IMR-90 (cell line): ENCODE measurements around the gene PIK3CA. TPM values are rescaled to one million over a fixed set of nuclear protein-coding genes. Genes with fewer than 3 reads are reported as not detected.

ENCODE experiments used
- ATAC-seq: fragments of 200-7000 bp; cut with Tn5 transposase; 2 replicates; pipeline ENCODE4 v1.9.1; 2020; ENCODE audit warnings: low read depth, mild to moderate bottlenecking, moderate library complexity
- BruUV-seq: library from RNA; stranded (reverse); fragments of 400-500 nt; replicated peaks from 2 replicates; lab custom pipeline; 2021; lab: Mats Ljungman, UMichigan
- CTCF ChIA-PET: fragments of 300-600 bp; formaldehyde crosslinking; extraction: SDS; loops from one replicate; lab custom pipeline; 2021; ENCODE audit warnings: antibody characterized with exemption; lab: Yijun Ruan, JAX
- POLR2A ChIA-PET: fragments of 300-600 bp; sonication (Branson Sonifier 250); formaldehyde crosslinking; loops from one replicate; lab custom pipeline; 2022; ENCODE audit warnings: antibody characterized with exemption; ENCODE audit not compliant: unreplicated experiment; lab: Charles Lee
- DNase-seq: peaks from one replicate; pipeline ENCODE4 v3.0.0; 2013
- H2AFZ ChIP-seq: replicated peaks from 2 replicates; pipeline ENCODE3; 2013; ENCODE audit warnings: low read length, mild to moderate bottlenecking; ENCODE audit not compliant: poor library complexity
- H2AK5ac ChIP-seq: 2 replicates; pipeline ENCODE4 v1.6.1; 2013; ENCODE audit warnings: low read depth, low read length, inconsistent platforms
- H2AK9ac ChIP-seq: replicated peaks from 2 replicates; pipeline ENCODE3; 2013; ENCODE audit warnings: mild to moderate bottlenecking, low read depth, low read length, moderate library complexity; ENCODE audit not compliant: poor library complexity
- H2BK120ac ChIP-seq: 2 replicates; pipeline ENCODE4 v1.6.1; 2013; ENCODE audit warnings: low read depth, low read length, inconsistent platforms
- H2BK15ac ChIP-seq: 3 replicates; pipeline ENCODE4 v1.6.1; 2013; ENCODE audit warnings: low read depth, low read length, inconsistent platforms
- H2BK20ac ChIP-seq: 2 replicates; pipeline ENCODE4 v1.6.1; 2013; ENCODE audit warnings: low read depth, mild to moderate bottlenecking, inconsistent platforms, low read length, moderate library complexity
- H2BK5ac ChIP-seq: 2 replicates; pipeline ENCODE4 v1.6.1; 2013; ENCODE audit warnings: mild to moderate bottlenecking, low read depth, low read length, inconsistent platforms; ENCODE audit not compliant: poor library complexity, severe bottlenecking
- H3K14ac ChIP-seq: replicated peaks from 2 replicates; pipeline ENCODE4 v1.6.1; 2013; ENCODE audit warnings: low read depth, low read length, inconsistent platforms
- H3K18ac ChIP-seq: 2 replicates; pipeline ENCODE4 v1.6.1; 2013; ENCODE audit warnings: low read depth, low read length, control low read depth
- H3K23ac ChIP-seq: 2 replicates; pipeline ENCODE4 v1.6.1; 2013; ENCODE audit warnings: low read depth, low read length, inconsistent platforms
- H3K27ac ChIP-seq: 2 replicates; pipeline ENCODE4 v1.5.1; 2013; ENCODE audit warnings: mild to moderate bottlenecking, control low read depth, low read length; ENCODE audit not compliant: insufficient read depth
- H3K27me3 ChIP-seq: 2 replicates; pipeline ENCODE4 v1.6.1; 2013; ENCODE audit warnings: low read length; ENCODE audit not compliant: control insufficient read depth, insufficient read depth
- H3K36me3 ChIP-seq: 2 replicates; pipeline ENCODE4 v1.6.1; 2013; ENCODE audit warnings: low read length, mixed read lengths; ENCODE audit not compliant: control insufficient read depth, insufficient read depth
- H3K4ac ChIP-seq: 2 replicates; pipeline ENCODE4 v1.6.1; 2013; ENCODE audit warnings: low read depth, low read length, inconsistent platforms
- H3K4me1 ChIP-seq: 2 replicates; pipeline ENCODE4 v1.6.1; 2013; ENCODE audit warnings: low read length, mixed read lengths; ENCODE audit not compliant: control insufficient read depth, insufficient read depth
- H3K4me2 ChIP-seq: 2 replicates; pipeline ENCODE4 v1.6.1; 2013; ENCODE audit warnings: low read depth, mild to moderate bottlenecking, control low read depth, low read length, moderate library complexity
- H3K4me3 ChIP-seq: 2 replicates; pipeline ENCODE4 v1.5.1; 2013; ENCODE audit warnings: low read depth, mild to moderate bottlenecking, control low read depth, low read length, moderate library complexity; ENCODE audit not compliant: insufficient read depth
- H3K56ac ChIP-seq: 2 replicates; pipeline ENCODE4 v1.6.1; 2013; ENCODE audit warnings: low read length, inconsistent platforms; ENCODE audit not compliant: insufficient read depth; ENCODE audit errors: extremely low read depth
- H3K79me1 ChIP-seq, 2 experiments: 2 replicates each; pipeline ENCODE4 v1.6.1; 2013; ENCODE audit warnings: low read length in 2 of 2, inconsistent platforms in 1 of 2, low read depth in 1 of 2
- H3K9ac ChIP-seq: 2 replicates; pipeline ENCODE4 v1.6.1; 2013; ENCODE audit warnings: low read depth, low read length, control low read depth
- H3K9me1 ChIP-seq: 2 replicates; pipeline ENCODE4 v1.6.1; 2013; ENCODE audit warnings: low read length, inconsistent platforms; ENCODE audit not compliant: insufficient read depth
- H3K9me3 ChIP-seq: 2 replicates; pipeline ENCODE4 v1.6.1; 2013; ENCODE audit warnings: low read length; ENCODE audit not compliant: control insufficient read depth, insufficient read depth
- H4K20me1 ChIP-seq: 2 replicates; pipeline ENCODE4 v1.6.1; 2013; ENCODE audit warnings: low read length, inconsistent platforms; ENCODE audit not compliant: insufficient read depth
- H4K5ac ChIP-seq: 2 replicates; pipeline ENCODE4 v1.6.1; 2013; ENCODE audit warnings: mild to moderate bottlenecking, low read depth, low read length, control low read depth
- H4K8ac ChIP-seq, 2 experiments: 2 replicates each; pipeline ENCODE4 v1.6.1; 2013; ENCODE audit warnings: low read depth in 2 of 2, low read length in 2 of 2, control low read depth in 1 of 2, inconsistent platforms in 1 of 2
- H4K91ac ChIP-seq: 2 replicates; pipeline ENCODE4 v1.6.1; 2013; ENCODE audit warnings: low read depth, low read length, inconsistent platforms; ENCODE audit not compliant: insufficient read depth
- BHLHE40 ChIP-seq: fragments of 150-350 bp; IDR thresholded peaks from 2 replicates; pipeline ENCODE4 v1.6.1; 2016; ENCODE audit warnings: mild to moderate bottlenecking, low read depth, low read length
- CEBPB ChIP-seq: IDR thresholded peaks from 2 replicates; pipeline ENCODE4 v1.6.1; 2012; ENCODE audit warnings: low read depth, low read length, improper control_type of control experiment
- CHD1 ChIP-seq: IDR thresholded peaks from 2 replicates; pipeline ENCODE4 v1.6.1; 2012; ENCODE audit warnings: low read depth, low read length, improper control_type of control experiment
- FOS ChIP-seq: fragments of 150-350 bp; IDR thresholded peaks from 2 replicates; pipeline ENCODE4 v1.6.1; 2016; ENCODE audit warnings: low read depth, low read length
- MAZ ChIP-seq: IDR thresholded peaks from 2 replicates; pipeline ENCODE4 v1.6.1; 2012; ENCODE audit warnings: low read depth, mild to moderate bottlenecking, low read length, improper control_type of control experiment, moderate library complexity, borderline replicate concordance
- MXI1 ChIP-seq: IDR thresholded peaks from 2 replicates; pipeline ENCODE4 v1.6.1; 2012; ENCODE audit warnings: low read depth, mild to moderate bottlenecking, low read length, moderate library complexity, borderline replicate concordance
- NFE2L2 ChIP-seq: fragments of 150-350 bp; IDR thresholded peaks from 2 replicates; pipeline ENCODE4 v1.6.1; 2016; ENCODE audit warnings: low read depth, mild to moderate bottlenecking, low read length
- POLR2A ChIP-seq: IDR thresholded peaks from 2 replicates; pipeline ENCODE4 v1.6.1; 2012; ENCODE audit warnings: mild to moderate bottlenecking, low read depth, low read length
- RAD21 ChIP-seq: IDR thresholded peaks from 2 replicates; pipeline ENCODE4 v1.6.1; 2012; ENCODE audit warnings: low read length, improper control_type of control experiment
- RCOR1 ChIP-seq: IDR thresholded peaks from 2 replicates; pipeline ENCODE4 v1.6.1; 2012; ENCODE audit warnings: mild to moderate bottlenecking, low read length, improper control_type of control experiment; ENCODE audit not compliant: insufficient replicate concordance
- RFX5 ChIP-seq: IDR thresholded peaks from 2 replicates; pipeline ENCODE4 v1.8.0; 2012; ENCODE audit warnings: low read depth, mild to moderate bottlenecking, low read length, moderate library complexity
- SMC3 ChIP-seq: fragments of 150-350 bp; IDR thresholded peaks from 2 replicates; pipeline ENCODE4 v1.6.1; 2016; ENCODE audit warnings: low read depth, mild to moderate bottlenecking, antibody characterized with exemption, low read length, moderate library complexity
- WGBS, 2 experiments: methylation state at CpG; one replicate each; pipeline versions ENCODE4 v1.1.5 to v1.1.7; 2013; ENCODE audit warnings: missing lambda C conversion rate in 2 of 2; ENCODE audit not compliant: insufficient read length in 1 of 2; ENCODE audit errors: extremely low coverage in 2 of 2; 5-methylcytosine and 5-hydroxymethylcytosine counted together
- dilution Hi-C: fragments of 300-500 bp; cut with HindIII; formaldehyde crosslinking; loops from one replicate; pipeline ENCODE4 v1.14.3; 2018; ENCODE audit warnings: low sequenced_read_pairs; ENCODE audit not compliant: unreplicated experiment
- in situ Hi-C: fragments of 300-500 bp; cut with MboI; formaldehyde crosslinking; loops from 3 replicates; pipeline ENCODE4 v1.14.3; 2019; ENCODE audit warnings: low sequenced_read_pairs, inconsistent platforms, mixed read lengths
- intact Hi-C: fragments of 100-400 bp; cut with micrococcal nuclease; formaldehyde crosslinking; loops from 2 replicates; pipeline ENCODE4 v1.10.0; 2022
- polyA plus RNA-seq, 3 experiments: library from polyadenylated mRNA; depleted of rRNA; stranded (reverse); fragments of >200 nt; gene quantifications; 2 replicates each; pipeline ENCODE4 v1.2.3, GENCODE V29; 2012; ENCODE audit warnings: low replicate concordance in 1 of 3
- total RNA-seq: library from RNA; depleted of rRNA; stranded (reverse); fragments of >200 nt; gene quantifications from 2 replicates; pipeline ENCODE4 v1.2.3, GENCODE V29; 2012
- TF ChIP-seq, protein P1 (sequence below): fragments of 150-350 bp; IDR thresholded peaks from 2 replicates; pipeline ENCODE4 v1.6.1; 2016; ENCODE audit warnings: low read depth, mild to moderate bottlenecking, low read length, moderate library complexity, borderline replicate concordance
- TF ChIP-seq, protein P2 (sequence below): conservative IDR thresholded peaks from 2 replicates; pipeline ENCODE4 v1.5.1; 2012; ENCODE audit warnings: mild to moderate bottlenecking, low read depth, low read length, improper control_type of control experiment
- TF ChIP-seq, protein P3 (sequence below): fragments of 150-350 bp; IDR thresholded peaks from 2 replicates; pipeline ENCODE4 v1.6.1; 2017; ENCODE audit warnings: mild to moderate bottlenecking, antibody characterized with exemption, low read length, low read depth

Gene PIK3CA
- total and polyA plus RNA-seq, 2 of the 4 experiments (the other 2 are of a cell fraction): 5.7 to 22.4 TPM

DNA sequence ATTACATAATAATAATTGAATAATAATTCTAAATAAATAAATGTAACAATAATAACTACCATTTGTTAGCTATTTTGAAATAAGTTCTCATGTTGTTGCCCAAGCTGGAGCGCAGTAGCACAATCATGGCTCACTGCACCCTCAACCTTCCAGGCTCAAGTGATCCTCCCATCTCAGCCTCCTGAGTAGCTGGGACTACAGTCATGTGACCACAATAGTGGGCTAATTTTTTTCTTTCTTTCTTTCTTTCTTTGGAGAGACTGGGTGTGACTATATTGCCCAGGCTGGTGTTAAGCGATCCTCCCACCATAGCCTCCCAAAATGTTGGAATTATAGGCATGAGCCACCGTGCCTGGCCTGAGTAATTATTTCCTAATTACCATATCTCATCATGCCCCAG is 133.7 kb downstream of the PIK3CA start:
- H3K9me1 ChIP-seq: no peaks in the 10 kb centered on the region
- peaks cover 2% of the 10 kb centered on the region; the same call in 1 of the 2 replicates for H3K27me3 ChIP-seq
- no peak overlapping the region for H2BK120ac ChIP-seq
- no peaks in the 10 kb centered on the region for H3K36me3 ChIP-seq
- BruUV-seq: no TSS peak
- no peaks in the 10 kb centered on the region for H3K79me1 ChIP-seq
- H2AK5ac ChIP-seq: no peak overlapping the region
- POLR2A ChIA-PET: no interaction called here
- dilution Hi-C loops (loop anchor here (25.0 kb wide), 1 partner anchor 170 kb away; no protein-coding TSS in a partner anchor), in situ Hi-C loops (no loop called here), intact Hi-C loops (no loop called here)
- no peaks in the 10 kb centered on the region for H3K4me1 ChIP-seq
- no peak overlapping the region for H3K9ac ChIP-seq
- WGBS, 2 experiments: no CpG with 5 or more reads among the region's 3 CpGs
- no peak for ATAC-seq
- no peak overlapping the region for H3K4me2 ChIP-seq
- H3K14ac ChIP-seq: no peak overlapping the region
- H4K20me1 ChIP-seq: no peaks in the 10 kb centered on the region
- TF ChIP-seq MXI1: no peak
- TF ChIP-seq RAD21: no peak
- no peak for TF ChIP-seq NFE2L2
- TF ChIP-seq, protein P1, sequence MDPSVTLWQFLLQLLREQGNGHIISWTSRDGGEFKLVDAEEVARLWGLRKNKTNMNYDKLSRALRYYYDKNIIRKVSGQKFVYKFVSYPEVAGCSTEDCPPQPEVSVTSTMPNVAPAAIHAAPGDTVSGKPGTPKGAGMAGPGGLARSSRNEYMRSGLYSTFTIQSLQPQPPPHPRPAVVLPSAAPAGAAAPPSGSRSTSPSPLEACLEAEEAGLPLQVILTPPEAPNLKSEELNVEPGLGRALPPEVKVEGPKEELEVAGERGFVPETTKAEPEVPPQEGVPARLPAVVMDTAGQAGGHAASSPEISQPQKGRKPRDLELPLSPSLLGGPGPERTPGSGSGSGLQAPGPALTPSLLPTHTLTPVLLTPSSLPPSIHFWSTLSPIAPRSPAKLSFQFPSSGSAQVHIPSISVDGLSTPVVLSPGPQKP: no peak
- no peak for TF ChIP-seq RFX5
- no peak for TF ChIP-seq POLR2A
- no peak for TF ChIP-seq MAZ
- no peak for TF ChIP-seq RCOR1
- no peak for TF ChIP-seq FOS
- TF ChIP-seq BHLHE40: no peak
- no peak for TF ChIP-seq CEBPB
- TF ChIP-seq, protein P2, sequence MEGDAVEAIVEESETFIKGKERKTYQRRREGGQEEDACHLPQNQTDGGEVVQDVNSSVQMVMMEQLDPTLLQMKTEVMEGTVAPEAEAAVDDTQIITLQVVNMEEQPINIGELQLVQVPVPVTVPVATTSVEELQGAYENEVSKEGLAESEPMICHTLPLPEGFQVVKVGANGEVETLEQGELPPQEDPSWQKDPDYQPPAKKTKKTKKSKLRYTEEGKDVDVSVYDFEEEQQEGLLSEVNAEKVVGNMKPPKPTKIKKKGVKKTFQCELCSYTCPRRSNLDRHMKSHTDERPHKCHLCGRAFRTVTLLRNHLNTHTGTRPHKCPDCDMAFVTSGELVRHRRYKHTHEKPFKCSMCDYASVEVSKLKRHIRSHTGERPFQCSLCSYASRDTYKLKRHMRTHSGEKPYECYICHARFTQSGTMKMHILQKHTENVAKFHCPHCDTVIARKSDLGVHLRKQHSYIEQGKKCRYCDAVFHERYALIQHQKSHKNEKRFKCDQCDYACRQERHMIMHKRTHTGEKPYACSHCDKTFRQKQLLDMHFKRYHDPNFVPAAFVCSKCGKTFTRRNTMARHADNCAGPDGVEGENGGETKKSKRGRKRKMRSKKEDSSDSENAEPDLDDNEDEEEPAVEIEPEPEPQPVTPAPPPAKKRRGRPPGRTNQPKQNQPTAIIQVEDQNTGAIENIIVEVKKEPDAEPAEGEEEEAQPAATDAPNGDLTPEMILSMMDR: no peak
- TF ChIP-seq SMC3: no peak
- TF ChIP-seq, protein P3, sequence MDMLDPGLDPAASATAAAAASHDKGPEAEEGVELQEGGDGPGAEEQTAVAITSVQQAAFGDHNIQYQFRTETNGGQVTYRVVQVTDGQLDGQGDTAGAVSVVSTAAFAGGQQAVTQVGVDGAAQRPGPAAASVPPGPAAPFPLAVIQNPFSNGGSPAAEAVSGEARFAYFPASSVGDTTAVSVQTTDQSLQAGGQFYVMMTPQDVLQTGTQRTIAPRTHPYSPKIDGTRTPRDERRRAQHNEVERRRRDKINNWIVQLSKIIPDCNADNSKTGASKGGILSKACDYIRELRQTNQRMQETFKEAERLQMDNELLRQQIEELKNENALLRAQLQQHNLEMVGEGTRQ: no peak
- no peak for TF ChIP-seq CHD1
- H2BK20ac ChIP-seq: no peak overlapping the region
- H2BK15ac ChIP-seq: no peak overlapping the region
- no peak overlapping the region for H2AK9ac ChIP-seq
- CTCF ChIA-PET: no interaction called here
- H3K4ac ChIP-seq: no peak overlapping the region
- no peak overlapping the region for H4K8ac ChIP-seq
- no peak overlapping the region for H4K91ac ChIP-seq
- no peak overlapping the region for H3K4me3 ChIP-seq
- no peak overlapping the region for H2BK5ac ChIP-seq
- no peak for DNase-seq
- H3K18ac ChIP-seq: no peak overlapping the region
- no peak overlapping the region for H3K56ac ChIP-seq
- no peak overlapping the region for H3K27ac ChIP-seq
- H4K5ac ChIP-seq: no peak overlapping the region
- H2AFZ ChIP-seq: no peak overlapping the region
- no peak overlapping the region for H3K23ac ChIP-seq
- no peaks in the 10 kb centered on the region for H3K9me3 ChIP-seq
